Parathyroid adenoma (tissue), 2 donors: ENCODE data around the gene ANTXR1.

ENCODE experiments used
- H2AFZ ChIP-seq: fragments of 300-600 bp; sonication (generic); one replicate; pipeline ENCODE4 v1.7.0; 2017; ENCODE audit warnings: antibody characterized with exemption, mild to moderate bottlenecking
- H3K27ac ChIP-seq: fragments of 300-600 bp; sonication (generic); one replicate; pipeline ENCODE4 v1.7.0; 2017
- H3K27me3 ChIP-seq: fragments of 300-600 bp; sonication (generic); one replicate; pipeline ENCODE4 v1.7.0; 2017; ENCODE audit warnings: low read length; ENCODE audit not compliant: control insufficient read depth, insufficient read depth
- H3K36me3 ChIP-seq: fragments of 300-600 bp; sonication (generic); one replicate; pipeline ENCODE4 v1.7.0; 2017; ENCODE audit warnings: low read length; ENCODE audit not compliant: control insufficient read depth, insufficient read depth
- H3K4me1 ChIP-seq: fragments of 300-600 bp; sonication (generic); one replicate; pipeline ENCODE4 v1.7.0; 2017; ENCODE audit warnings: control low read depth
- H3K4me2 ChIP-seq: fragments of 300-600 bp; sonication (generic); one replicate; pipeline ENCODE4 v1.7.0; 2017; ENCODE audit warnings: low read length
- H3K4me3 ChIP-seq: fragments of 300-600 bp; sonication (generic); one replicate; pipeline ENCODE4 v1.7.0; 2017; ENCODE audit warnings: low read depth, low read length
- H3K79me2 ChIP-seq: fragments of 300-600 bp; sonication (generic); one replicate; pipeline ENCODE4 v1.7.0; 2017; ENCODE audit warnings: control low read depth
- H3K9ac ChIP-seq: fragments of 300-600 bp; sonication (generic); one replicate; pipeline ENCODE4 v1.7.0; 2017; ENCODE audit warnings: mild to moderate bottlenecking
- H3K9me3 ChIP-seq: fragments of 300-600 bp; sonication (generic); one replicate; pipeline ENCODE4 v1.7.0; 2017; ENCODE audit warnings: low read length; ENCODE audit not compliant: control insufficient read depth
- CTCF ChIP-seq: fragments of 300-600 bp; sonication (generic); IDR thresholded peaks from one replicate; pipeline ENCODE4 v1.7.0; 2017; ENCODE audit warnings: antibody characterized with exemption, mild to moderate bottlenecking
- donor health status: primary hyperparathyroidism.

The ANTXR1 gene

DNA sequence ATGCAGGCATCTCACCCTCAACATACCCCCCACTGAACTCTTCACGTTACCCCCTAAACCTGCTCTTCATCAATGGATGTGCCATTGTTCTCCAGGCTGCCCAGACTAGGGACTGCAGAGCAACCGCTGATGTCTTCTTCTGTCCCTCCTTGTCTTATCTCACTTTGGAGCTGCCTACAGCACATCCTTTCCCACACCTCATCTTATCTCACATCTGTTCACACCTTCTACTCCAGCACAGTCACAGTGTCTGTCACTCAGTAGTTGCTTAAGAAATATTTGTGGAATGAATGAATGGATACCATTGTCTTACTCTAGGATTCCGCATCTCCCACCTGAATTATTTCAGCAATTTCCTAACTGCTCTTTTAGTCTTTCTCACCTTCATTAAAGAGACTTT lies 144.5 kb downstream of the ANTXR1 start:
- no peak overlapping the region for H2AFZ ChIP-seq
- H3K4me2 ChIP-seq, result no peak overlapping the region
- H3K9ac ChIP-seq, result no peak overlapping the region
- no peaks in the 10 kb centered on the region for H3K9me3 ChIP-seq
- H3K79me2 ChIP-seq, result no peaks in the 10 kb centered on the region
- no peak overlapping the region for H3K27ac ChIP-seq
- no peaks in the 10 kb centered on the region for H3K36me3 ChIP-seq
- H3K4me1 ChIP-seq, result peaks cover 12% of the 10 kb centered on the region
- no peak for TF ChIP-seq CTCF
- no peak overlapping the region for H3K4me3 ChIP-seq
- no peaks in the 10 kb centered on the region for H3K27me3 ChIP-seq

DNA sequence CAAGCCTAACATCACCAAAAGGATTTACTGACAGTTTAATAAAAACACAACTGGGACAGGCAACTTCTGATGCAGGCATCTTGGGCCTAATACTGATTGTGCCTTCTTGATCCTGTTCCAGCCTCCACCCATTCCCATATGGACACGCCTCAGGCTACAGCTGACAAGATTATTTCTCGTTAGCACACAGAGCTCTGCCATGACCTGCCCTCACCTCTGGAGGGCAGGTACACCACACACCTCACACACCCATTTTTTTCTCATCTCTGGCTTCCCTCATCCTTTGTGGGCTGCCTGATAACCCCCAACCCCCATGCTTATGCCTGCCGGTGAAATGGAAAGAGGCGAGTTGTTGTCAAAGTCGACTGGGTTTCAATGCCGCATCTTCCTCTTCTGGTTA lies 147.0 kb downstream of the ANTXR1 start:
- Histone ChIP-seq H3K79me2 (no peaks in the 10 kb centered on the region), H3K36me3 (no peaks in the 10 kb centered on the region), H3K27me3 (no peaks in the 10 kb centered on the region), H3K27ac (no peak overlapping the region), H2AFZ (no peak overlapping the region), H3K9me3 (no peaks in the 10 kb centered on the region), H3K9ac (no peak overlapping the region), H3K4me3 (no peak overlapping the region), H3K4me1 (peaks cover 20% of the 10 kb centered on the region), H3K4me2 (no peak overlapping the region)
- TF ChIP-seq CTCF, result peak; percentile 45

GRCh38 chr2:69162057-69162456 lies 149.1 kb downstream of the ANTXR1 start:
- H3K79me2 ChIP-seq, result no peaks in the 10 kb centered on the region
- H3K4me1 ChIP-seq, result peaks cover 21% of the 10 kb centered on the region
- no peak overlapping the region for H3K9ac ChIP-seq
- no peaks in the 10 kb centered on the region for H3K27me3 ChIP-seq
- no peak overlapping the region for H3K27ac ChIP-seq
- no peak overlapping the region for H3K4me2 ChIP-seq
- H2AFZ ChIP-seq, result no peak overlapping the region
- no peaks in the 10 kb centered on the region for H3K36me3 ChIP-seq
- H3K9me3 ChIP-seq, result no peaks in the 10 kb centered on the region
- TF ChIP-seq CTCF, result no peak
- no peak overlapping the region for H3K4me3 ChIP-seq

- no peak for TF ChIP-seq CTCF
- peaks cover 21% of the 10 kb centered on the region for H3K4me1 ChIP-seq
- no peak overlapping the region for H3K27ac ChIP-seq
- no peaks in the 10 kb centered on the region for H3K9me3 ChIP-seq
- H3K4me2 ChIP-seq, result no peak overlapping the region
- no peak overlapping the region for H3K9ac ChIP-seq
- H3K36me3 ChIP-seq, result no peaks in the 10 kb centered on the region
- no peak overlapping the region for H2AFZ ChIP-seq
- H3K27me3 ChIP-seq, result no peaks in the 10 kb centered on the region
- H3K79me2 ChIP-seq, result no peaks in the 10 kb centered on the region
- no peak overlapping the region for H3K4me3 ChIP-seq
These were observed 150.1 kb downstream of the ANTXR1 start for GRCh38 chr2:69163109-69163508.

- Histone ChIP-seq H3K9me3 (no peaks in the 10 kb centered on the region), H3K36me3 (no peaks in the 10 kb centered on the region), H2AFZ (no peak overlapping the region), H3K9ac (no peak overlapping the region), H3K4me1 (peaks cover 23% of the 10 kb centered on the region), H3K79me2 (no peaks in the 10 kb centered on the region), H3K27ac (no peak overlapping the region), H3K4me3 (no peak overlapping the region), H3K27me3 (no peaks in the 10 kb centered on the region), H3K4me2 (no peak overlapping the region)
- TF ChIP-seq CTCF, result no peak
These were observed 150.6 kb downstream of the ANTXR1 start for GRCh38 chr2:69163556-69163955.
